Kidney glomerular epithelial cell (primary cell): ENCODE results near the gene SCN8A.
"Not testable (repeated sequence)": the region's sequence is repeated elsewhere in the genome, so short reads cannot be mapped to it uniquely, and the experiment has no call there.

ENCODE experiments used
- DNase-seq: peaks from one replicate; lab custom pipeline; 2025; lab: John Stamatoyannopoulos, UW

The SCN8A gene

DNA sequence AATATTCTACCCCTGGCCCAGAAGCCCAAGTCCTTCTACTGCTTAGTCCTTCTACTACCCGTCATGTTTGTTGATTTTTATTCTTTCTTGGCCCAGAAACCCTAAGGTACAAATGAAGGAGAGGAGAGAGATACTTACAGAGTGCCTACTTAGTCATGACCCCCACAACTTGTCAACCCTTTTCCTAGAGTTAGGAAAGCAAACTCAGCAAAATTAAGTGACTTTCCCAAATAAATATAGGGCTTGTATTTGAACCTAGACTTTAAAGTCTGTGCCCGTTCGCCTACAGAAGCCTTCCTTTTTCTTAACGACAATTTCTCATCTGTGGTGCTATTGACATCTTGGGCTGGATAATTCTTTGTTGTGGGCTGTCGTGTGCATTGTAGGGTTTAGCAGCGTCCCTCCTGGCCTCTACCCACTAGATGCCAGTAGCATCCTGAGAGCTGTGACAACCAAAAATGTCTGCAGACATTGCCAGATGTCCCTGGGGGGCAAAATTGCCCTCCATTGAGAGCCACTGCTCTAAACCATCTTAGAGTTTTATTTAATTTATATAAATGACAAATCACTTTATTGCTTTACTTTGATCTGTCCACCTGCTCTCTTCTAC is 175.1 kb downstream of the SCN8A start:
- DNase-seq, result no peak

DNA sequence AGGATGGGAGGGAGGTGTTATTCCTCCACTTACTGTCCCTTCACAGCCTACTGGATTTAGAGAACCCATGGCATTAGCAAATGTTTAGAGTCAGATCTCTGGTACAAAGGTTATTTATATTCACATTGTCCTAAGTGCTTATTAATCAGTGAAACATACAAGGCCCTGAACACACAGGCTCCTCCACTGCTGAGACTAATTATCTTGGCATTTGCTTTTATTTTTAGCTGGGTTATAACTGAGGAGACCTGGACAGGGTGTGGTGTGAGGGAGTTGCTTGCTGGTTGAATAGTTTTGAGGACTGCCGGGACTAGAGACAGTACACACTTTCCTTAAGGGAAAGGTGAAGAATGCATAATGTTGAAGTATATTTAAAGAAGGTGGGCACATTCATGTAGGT is 180.0 kb downstream of the SCN8A start:
- DNase-seq, result peak; percentile 28

DNA sequence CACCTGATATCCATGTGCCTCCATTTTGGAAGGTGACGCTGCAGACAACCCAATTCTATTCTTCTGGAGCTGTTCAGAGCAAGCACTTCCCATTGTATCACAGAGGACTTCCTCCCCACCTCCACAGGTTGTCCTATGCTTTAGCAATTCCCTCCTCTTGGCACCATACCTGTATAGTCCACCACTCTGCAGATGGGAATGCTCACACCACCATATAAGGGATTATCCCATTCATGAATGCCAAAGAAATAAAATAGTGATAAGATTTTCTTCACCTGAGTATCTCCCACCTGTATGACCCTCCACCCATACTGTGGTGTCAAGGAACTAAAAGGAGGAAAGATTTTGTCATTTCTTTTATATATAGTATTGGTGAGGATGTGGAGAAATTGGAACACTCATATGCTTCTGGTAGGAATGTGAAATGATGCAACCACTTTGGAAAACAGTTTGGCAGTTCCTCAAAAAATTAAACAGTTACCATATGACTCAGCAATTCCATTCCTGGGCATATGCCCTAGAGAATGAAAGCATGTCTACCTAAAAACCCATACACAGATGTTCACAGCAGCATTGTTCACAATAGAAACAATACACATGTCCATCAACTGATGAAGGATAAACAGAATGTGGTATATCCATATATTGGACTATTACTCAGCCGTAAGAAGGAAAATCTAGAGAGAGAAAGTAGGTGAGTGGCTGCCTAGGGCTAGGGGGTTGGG is 182.3 kb downstream of the SCN8A start:
- DNase-seq, result peak; percentile 29

DNA sequence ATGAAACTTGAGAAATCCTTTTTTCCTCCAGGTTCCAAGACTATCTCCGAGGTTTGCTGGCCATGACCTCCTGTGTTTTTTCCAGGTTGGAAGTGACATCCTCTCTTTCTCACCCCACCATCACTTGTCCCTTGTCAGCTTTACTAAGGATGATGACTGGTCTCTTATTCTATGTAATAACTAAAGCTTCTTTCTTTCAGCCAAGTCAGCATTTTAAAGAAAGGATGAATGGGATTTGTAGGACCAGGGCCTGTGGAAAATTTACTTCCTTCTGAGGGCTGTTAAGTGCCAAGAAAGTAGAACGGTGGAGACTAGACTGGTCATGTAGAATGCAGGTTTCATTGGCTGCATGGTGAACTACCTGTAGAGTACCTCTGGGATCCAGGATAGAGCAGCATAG is 183.9 kb downstream of the SCN8A start:
- DNase-seq, result no peak

DNA sequence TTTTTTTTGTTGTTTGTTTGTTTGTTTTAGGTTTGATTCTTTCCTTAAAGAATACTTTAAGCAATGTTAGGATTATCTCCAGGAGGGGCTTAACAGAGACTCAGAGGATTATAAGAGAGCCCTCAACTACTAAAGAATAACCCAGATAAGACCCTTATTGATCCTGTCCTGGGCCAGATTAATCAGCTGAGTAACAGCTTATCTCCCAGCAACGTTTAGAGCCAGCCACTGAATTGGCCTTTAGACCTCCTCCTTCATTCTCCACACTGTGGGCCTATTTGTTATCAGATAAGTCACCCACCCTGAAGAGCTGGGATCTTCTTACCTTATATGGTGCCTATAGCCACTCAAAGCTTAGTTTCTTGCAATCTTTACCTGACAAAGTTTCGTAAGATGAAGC is 186.4 kb downstream of the SCN8A start:
- DNase-seq, result no peak

DNA sequence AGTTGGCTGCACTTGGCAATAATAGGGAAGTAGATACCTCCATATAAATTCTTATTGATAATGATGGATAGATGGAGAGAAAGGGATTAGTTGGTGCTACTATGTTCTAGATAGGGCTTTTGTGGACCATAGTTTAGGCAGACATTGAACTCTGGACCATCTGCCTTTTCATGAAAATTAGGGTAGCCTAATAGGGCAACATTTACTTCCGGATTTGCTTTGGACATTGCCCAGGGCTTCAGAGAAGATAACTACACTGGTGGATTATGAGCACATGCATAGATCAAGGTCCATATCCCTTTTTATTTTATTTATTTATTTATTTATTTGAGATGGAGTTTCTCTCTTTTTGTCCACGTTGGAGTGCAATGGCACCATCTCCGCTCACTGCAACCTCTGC is 186.9 kb downstream of the SCN8A start:
- DNase-seq, result no peak

DNA sequence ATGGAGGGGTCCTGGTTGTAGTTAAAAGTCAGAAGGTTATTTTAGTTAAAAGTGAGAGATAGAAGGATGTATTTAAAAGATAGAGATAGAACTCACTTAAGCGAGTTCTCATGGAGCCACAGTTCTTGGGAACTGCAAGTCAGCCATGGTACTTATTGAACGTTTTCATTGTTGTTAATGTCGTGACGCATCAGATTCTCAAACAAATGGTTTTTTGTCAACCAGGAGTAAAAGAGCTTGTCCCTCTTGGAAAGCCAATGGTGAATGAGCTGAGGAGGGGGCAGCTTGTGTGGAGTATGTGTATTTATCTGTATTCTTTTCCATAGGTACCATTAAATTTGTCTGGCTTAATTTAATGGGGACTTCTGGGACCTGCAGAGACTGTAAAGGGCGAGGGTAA is 188.8 kb downstream of the SCN8A start:
- DNase-seq, result no peak

DNA sequence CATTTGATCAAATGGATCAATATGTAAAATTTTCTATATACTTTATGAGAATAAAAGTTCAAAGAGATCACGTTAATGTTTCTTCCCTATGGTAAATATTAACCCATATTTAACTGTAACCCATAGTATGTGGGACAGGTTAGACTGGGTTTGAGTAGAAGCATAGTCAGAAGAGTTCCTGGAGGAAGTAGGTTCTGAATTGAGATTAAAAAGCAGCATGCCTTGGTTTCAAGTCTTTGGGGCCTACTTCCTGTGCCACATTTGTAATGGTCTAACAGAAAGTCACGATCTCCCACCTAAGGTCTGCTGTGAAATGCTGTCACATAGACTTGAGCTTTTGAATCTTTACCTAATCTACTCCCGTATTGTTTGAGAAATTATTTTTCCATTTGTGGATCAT is 193.7 kb downstream of the SCN8A start:
- DNase-seq, result no peak

DNA sequence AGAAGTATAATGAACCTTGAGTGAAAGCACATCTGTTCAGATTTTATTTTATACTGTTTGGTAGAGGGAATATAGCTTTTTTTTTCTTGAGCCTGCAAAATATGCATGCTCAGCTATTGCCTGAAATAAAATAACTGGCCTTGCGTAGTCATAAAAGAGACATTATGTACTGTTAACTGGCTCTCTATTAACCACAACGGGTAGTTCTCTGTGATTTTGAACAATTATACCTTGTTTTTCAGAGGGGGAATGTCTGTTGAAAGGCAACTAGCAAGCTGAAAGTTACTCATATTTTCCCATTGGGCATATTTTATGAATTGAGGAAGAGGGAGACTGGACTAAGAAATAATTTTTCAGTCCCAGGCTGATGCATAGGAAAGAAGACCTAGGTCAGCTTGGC is 194.9 kb downstream of the SCN8A start:
- DNase-seq, result no peak

DNA sequence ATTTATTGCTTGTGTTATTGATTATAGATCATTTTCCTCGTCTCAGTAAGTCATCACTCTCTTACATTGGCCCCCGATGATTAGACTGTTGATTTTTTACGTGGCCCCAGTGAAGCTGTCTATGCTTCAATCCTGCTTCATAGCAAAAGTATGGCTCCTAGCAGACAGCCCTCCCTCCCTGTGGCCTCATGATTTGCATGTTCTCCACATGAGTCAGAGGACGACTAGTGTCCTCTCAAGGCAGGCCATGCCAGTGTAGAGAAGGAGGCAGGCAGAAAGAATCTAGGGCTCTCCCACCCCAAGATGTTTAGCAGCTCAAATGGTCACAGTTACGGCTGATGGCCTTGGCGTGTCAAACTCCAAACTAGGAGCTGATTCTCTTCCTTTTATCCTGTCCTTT is 197.8 kb downstream of the SCN8A start:
- peak; percentile 34 for DNase-seq

DNA sequence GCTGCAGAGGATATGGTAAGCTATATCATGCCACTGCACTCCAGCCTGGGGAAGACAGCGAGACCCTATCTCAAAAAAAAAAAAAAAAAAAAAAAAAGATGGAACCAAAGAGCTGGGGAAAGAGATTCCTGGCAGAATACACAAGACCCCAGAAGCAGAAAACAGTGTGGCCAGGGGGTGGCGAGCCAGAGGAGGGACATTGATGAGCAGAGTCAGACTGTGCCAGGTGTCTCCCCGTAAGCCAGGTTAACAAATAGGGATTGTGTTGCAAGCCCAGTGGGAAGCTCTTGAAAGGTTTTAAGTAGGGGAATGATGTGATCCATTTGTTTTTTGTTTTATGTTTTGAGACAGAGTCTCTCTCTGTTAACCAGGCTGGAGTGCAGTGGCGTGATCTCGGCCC is 201.4 kb downstream of the SCN8A start:
- no peak for DNase-seq

DNA sequence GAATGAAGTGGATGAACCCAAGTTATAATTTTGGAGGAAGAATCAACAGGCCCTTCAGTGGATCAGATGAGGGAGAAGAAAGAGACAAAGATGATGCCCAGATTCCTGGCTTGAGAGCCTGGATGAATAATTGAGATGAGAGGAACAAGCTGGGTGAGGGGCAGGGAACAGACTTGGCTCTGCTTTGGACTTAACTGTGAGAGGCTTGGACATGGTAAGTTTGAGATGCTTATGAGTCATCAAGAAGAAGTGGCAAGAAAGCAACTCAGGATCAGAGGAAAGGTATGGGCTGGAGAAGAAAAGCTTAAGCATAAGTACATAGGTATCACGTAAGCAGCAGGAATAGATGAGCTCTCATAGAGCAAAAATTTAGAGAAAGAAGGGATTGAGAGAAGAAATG is 202.2 kb downstream of the SCN8A start:
- DNase-seq, result no peak

DNA sequence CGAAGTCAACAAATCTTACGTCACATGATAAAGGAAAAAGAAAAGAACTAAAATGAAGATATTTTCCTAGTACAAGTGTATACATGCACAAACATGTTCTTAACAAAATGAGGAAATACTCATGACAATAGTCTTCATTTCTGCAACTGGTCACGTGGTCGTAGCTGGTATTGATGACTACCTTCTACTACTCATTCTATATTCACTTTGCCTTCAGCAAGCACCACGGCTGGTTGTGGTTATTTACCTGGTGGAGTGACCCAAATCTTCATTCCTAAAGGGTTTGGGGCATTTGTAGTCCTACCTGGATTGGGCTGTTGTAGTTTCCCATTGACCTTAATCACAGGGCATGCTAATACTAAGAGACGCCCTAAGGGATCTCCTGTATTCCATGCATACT is 206.3 kb downstream of the SCN8A start:
- no peak for DNase-seq

DNA sequence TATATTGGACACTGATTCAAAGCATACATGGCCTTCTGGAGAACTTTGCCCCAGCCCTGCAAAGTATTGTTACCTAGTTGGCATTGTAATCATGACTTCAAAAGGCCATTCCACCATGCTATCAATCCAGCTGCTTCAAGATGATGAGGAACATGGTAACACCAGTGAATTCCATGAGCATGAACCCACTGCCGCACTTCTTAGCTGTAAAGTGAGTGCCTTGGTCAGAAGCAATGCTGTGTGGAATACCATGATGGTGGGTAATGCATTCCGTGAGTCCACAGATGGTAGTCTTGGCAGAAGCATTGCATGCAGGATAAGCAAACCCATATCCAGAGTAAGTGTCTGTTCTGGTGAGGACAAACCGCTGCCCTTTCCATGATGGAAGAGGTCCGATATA is 207.0 kb downstream of the SCN8A start:
- not testable (repeated sequence) for DNase-seq

DNA sequence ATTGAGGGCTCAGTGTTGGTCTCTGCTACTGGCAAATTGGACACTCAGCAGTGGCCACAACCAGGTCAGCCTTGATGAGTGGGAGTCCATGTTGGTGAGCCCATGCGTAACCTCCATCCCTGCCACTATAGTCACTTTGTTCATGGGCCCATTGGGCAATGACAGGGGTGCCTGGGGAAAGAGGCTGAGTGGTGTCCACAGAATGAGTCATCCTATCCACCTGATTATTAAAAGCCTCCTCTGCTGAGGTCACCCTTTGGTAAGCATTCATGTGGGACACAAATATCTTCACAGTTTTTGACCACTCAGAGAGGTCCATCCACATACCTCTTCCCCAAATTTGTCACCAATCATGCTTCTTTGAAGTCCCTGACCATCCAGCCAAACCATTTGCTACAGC is 207.5 kb downstream of the SCN8A start:
- no peak for DNase-seq

DNA sequence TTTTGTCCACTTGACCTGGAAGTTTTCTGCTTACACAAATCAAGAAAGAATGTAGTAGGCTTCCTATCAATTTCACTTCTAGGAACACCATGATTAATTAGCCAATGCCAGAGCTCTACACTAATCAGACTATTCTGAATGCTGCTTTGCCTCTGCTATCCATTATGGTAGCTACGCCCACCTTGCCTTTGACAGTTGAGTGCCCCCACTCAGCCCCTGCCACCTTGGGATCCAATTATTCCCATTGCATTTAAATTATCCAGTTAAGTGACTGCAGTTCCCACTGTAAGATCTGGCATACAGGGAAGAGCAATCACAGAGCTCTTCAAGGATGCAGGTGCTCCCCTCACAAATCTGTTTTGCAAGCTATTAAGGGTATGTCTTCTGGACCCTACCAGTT is 210.0 kb downstream of the SCN8A start:
- DNase-seq, result no peak

DNA sequence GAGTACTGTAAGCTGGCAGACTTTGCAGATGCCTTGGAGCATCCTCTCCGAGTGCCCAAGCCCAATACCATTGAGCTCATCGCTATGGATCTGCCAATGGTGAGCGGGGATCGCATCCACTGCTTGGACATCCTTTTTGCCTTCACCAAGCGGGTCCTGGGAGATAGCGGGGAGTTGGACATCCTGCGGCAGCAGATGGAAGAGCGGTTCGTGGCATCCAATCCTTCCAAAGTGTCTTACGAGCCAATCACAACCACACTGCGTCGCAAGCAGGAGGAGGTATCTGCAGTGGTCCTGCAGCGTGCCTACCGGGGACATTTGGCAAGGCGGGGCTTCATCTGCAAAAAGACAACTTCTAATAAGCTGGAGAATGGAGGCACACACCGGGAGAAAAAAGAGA is 215.9 kb downstream of the SCN8A start:
- DNase-seq, result no peak

DNA sequence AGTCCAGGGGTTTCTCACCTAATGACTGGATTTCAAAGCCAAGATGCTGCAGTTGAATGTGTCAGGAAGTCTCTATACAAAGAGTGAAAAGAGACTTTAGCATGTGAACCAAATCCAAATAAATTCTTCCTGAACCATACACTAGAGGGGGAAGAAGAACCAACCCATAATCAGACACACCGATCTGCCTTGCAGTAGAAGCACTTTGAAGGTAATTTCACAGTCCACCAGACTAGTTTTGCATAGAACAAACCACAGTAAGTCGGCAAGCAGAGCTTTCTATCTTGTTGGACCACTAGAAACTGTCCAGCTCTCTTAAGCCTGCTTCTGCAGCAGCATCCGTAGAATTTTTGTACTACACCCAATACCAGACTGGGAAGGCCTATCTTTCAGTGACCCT is 218.2 kb downstream of the SCN8A start:
- no peak for DNase-seq

DNA sequence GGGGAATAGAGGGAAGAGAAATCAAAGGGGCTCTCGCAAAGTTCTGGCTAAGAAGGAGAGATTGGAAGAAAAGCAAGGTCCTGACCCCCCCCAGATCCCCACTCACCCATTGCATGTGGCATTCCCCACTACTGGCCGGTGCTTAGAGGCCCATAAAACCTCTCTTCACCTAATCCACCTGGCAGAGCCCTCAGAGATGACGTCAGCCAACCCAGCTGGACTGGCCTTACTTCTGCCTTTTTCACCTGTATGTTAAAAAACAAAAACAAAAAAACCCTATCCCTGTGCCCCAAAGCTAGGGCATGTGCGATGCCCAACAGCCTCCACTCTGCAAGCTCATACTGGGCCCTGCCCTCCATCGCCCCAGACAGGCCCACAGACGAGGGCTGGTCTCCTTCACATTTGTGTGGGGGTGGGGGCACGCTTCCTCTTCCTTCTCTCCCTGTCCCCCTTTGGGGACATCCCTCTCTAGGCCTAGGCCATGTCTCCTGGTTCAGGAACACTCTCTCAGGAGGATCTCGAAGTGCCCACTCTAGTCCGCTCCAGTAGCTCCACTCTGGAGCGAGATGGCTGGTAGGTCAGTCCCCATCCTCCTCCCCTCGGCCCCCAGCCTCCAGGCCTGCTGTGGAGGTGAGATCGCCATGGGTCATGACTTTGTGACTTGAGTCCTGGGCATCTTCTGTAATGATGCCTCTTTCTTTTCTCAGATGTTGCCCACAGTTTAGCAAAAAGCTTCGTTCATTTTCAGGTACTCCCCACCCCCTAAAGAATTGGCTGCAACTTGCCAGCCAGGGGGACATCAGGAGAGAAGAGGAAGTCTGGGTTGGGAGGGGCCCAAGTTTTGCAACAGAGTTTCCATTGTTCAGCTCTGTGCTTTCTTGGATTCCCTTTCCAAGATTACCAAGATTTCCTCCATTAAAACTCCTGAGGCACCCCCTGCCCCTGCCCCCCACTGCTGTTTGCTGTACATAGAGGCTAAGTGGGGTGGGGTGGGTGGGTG is 220.5 kb downstream of the SCN8A start:
- no peak for DNase-seq

DNA sequence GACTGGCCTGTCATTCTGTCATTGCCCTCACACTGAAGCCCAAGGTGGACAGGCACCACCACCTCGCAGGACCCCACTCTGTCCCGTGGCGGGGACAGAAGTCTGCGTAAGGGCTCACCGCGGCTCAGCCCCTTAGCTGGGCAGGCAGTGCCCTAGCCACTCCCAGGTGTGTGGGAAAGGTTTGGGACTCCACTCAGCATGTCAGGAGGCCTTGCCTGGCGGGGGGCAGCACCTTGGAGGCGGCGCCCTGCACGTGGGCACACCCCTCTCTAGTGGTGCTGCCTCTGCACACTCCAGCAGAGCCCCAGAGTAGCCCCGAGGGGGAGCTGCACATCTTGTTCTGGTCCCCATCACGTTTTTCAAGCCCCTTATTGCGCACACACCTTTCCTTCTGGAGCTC is 221.8 kb downstream of the SCN8A start:
- DNase-seq, result no peak

DNA sequence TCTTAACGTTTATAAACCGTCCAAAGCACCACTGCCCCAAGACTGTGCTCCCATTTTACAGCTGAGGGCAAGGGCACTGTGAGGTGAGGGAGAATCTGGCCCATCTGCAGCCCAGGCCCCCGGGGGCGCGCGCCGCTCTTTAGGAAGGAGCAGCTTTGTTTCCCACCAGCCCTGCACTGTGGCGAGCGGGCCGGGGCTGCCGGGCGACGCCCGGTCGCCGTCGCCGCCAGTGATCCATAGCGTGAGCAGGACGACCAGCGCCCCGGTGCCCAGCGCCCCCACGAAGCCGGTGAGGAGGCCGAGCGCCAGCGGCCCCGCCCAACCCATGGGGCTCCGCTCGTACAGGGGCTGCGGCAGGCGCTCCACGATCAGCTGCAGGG is 222.9 kb downstream of the SCN8A start:
- DNase-seq, result no peak

DNA sequence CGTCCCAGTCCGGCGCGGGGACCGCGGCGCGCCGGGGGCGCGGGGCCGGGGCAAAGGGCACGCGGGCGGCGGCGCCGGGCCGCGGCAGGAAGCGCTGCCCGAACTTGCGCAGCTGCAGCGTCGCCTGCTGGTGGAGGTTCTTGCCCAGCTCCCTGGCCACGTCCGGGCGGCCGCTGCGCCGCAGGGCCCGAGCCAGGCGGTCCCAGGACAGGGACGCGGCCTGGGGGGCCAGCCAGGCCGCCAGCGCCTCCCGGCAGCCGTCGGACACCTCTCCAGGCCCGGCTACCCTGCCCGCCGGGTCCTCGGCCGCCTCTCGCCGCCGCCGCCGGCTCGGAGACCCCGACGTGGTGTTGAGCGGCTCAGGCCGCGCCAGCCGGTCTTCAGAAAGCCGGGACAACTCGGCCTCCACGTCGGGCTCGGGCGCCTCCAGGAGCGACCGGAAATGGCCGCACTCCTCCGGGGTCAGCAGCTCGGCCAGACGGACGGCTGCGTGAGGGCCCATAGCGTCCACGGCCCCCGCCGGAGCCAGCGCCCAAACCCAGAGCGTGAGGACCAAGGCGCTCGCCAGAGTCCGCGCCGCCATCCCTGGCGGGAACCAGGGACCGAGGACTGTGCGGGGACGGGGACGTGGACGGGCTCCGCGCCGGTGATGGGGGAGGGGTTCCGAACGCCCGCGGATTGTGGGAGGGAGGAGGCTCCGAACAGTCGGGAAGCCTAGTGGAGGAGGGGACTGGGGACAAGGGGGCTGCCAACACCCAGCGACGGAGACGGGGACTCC is 223.5 kb downstream of the SCN8A start:
- peak; percentile 32 for DNase-seq
